HG02678 (cell line): ENCODE data around the gene ZNF681.
A peak's percentile ranks its signal among the peaks of the same experiment; 100 is the strongest.
"Not testable (repeated sequence)": the region's sequence is repeated elsewhere in the genome, so short reads cannot be mapped to it uniquely, and the experiment has no call there.

Experiments
- ATAC-seq: cut with Tn5 transposase; IDR thresholded peaks from one replicate; pipeline ENCODE4 v1.9.1; 2021; ENCODE audit warnings: mild to moderate bottlenecking, moderate library complexity; ENCODE audit not compliant: unreplicated experiment

The ZNF681 gene

GRCh38 chr19:23774524-23774971 lies 15.9 kb upstream of the ZNF681 start:
- no peak for ATAC-seq

- no peak for ATAC-seq
These were observed 15.4 kb upstream of the ZNF681 start for GRCh38 chr19:23774106-23774505.

DNA sequence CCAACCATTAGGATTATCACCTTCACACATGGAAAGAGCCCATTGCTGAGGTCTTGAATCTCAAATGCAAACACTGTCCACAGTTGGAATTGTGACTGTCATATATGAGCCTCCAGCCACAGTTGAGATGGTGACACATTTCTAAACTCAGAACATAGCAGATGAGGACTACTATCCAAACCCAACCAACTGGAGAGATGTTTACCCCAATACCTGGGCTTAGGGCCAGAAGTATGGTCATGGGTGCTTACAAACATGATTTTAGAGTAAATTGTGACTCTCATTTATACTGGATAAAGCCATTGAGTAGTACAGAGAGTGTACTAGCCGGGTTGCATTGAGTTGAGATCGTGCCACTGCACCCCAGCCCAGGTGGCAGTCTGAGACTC lies 14.0 kb upstream of the ZNF681 start:
- no peak for ATAC-seq

- no peak for ATAC-seq
These were observed 13.3 kb upstream of the ZNF681 start for GRCh38 chr19:23771761-23772674.

DNA sequence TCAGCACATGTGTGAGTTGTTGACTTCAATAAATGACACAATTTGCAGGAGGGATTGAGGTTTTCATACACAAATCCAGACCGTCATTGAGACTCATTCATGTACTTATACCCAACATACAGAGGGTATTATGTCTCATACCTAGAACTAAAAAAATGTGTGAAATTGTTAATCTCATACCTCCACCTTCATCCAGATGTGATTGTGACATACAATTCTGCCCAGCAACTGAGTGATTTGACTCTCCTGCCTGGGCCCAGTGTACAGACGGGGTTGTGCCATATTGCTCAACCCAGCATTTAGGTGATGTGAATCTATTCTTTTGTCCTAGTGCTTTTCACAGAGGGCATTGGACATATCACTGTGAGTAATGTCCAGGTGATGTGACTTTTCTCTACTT lies 12.6 kb upstream of the ZNF681 start:
- ATAC-seq, result no peak

DNA sequence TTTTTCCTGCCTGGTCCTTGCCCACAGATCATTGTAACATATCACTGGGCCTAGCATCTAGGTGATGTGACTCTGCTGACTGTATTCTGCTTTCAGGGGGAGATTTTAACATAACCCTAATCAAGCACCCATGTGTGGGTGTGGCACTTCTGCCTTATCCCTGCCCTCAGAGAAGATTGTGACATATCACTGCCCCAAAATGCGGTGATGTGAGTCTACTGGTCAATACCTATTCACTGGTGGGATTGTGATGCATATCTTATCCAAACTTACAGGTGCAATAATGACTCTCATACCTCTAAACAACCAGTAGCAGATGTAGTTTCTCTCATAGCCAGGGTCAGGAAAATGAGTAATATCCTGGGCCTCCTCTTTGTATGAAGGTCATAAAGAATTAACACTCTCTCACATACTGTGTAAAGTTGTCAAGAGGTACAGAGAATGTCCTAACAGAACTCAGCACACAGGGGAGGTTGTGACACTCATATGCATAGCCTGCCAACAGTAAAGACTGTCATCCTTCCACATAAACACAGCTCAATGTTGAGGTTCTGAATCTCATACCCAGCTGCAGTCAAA lies 12.1 kb upstream of the ZNF681 start:
- no peak for ATAC-seq

GRCh38 chr19:23769691-23770468 lies 11.2 kb upstream of the ZNF681 start:
- ATAC-seq, result no peak

DNA sequence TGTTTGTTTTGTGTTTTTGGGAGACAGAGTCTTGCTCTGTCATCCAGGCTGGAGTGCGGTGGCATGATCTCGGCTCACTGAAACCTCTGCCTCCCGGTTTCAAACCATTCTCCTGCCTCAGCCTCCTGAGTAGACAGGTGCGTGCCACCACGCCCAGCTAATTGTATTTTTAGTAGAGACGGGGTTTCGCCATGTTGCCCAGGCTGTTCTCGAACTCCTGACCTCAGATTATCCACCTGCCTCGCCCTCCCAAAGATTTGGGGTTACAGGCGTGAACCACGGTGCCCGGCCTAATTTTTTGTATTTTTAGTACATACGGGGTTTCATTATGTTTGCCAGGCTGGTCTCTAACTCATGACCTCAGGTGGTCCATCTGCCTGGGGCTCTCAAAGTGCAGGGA lies 8.3 kb upstream of the ZNF681 start:
- ATAC-seq, result no peak

GRCh38 chr19:23764781-23765180 lies 6.1 kb upstream of the ZNF681 start:
- no peak for ATAC-seq

- ATAC-seq, result peak; percentile 67
These were observed 4.4 kb upstream of the ZNF681 start for GRCh38 chr19:23762884-23763711.

DNA sequence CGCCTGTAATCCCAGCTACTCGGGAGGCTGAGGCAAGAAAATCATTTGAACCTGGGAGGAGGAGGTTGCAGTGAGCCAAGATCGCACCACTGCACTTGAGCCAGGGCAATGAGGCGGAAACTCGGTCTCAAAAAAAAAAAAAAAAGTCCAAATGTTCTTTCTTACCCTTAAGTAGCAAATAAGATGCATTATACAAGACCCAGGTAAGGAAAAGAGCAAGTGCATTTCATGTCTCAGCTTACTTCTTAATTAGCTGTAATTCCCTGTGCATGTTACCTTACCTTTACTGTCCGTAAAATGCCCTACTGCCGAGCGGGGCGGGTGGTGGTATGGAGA lies 3.8 kb upstream of the ZNF681 start:
- no peak for ATAC-seq

DNA sequence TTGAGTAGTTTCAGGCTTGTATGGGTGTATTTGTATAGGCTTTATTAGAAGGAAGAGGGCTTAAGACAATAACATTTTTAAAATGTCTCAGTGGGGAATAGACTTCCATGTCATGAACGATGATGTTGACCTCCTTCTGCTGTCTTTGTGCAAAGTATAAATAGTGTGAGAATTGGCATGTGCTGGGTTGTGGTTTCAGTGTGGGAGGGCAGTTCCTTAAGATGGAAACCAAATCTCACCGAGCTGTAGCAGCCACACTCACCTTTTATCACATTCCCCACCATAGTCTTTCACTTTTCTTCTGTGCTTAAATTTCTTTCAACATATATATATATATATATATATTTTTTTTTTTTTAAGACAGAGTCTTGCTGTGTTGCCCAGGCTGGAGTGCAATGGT lies 1.6 kb upstream of the ZNF681 start:
- ATAC-seq, result not testable (repeated sequence)

- ATAC-seq, result not testable (repeated sequence)
These were observed 15.0 kb downstream of the ZNF681 start for GRCh38 chr19:23743633-23744232.

DNA sequence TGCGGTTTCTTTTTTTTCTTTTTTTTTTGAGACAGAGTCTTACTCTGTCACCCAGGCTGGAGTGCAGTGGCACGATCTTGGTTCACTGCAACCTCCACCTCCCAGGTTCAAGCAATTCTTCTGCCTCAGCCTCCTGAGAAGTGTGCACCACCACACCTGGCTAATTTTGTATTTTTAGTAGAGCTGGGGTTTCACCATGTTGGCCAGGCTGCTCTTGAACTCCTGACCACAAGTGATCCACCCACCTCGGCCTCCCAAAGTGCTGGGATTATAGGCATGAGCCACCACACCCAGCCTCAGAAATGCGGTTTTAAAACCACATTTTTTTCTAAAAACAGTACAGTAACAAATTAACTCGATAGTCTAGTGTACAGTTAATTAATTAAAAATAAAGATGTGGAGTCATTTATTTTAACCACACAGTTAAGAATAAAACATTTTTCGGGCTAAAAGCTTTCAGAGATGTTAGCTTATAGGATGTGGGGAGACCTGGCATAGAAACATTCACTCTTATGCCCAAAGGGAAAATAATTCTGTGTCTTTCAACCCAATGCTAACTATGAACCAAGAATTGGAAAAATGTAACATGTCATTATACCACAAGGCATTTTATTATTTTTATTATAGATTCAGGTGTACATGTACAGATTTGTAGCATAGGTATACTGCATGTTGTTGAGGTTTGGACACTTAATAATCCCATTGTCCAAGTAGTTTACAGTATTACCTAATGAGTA lies 27.8 kb downstream of the ZNF681 start:
- ATAC-seq, result not testable (repeated sequence)

DNA sequence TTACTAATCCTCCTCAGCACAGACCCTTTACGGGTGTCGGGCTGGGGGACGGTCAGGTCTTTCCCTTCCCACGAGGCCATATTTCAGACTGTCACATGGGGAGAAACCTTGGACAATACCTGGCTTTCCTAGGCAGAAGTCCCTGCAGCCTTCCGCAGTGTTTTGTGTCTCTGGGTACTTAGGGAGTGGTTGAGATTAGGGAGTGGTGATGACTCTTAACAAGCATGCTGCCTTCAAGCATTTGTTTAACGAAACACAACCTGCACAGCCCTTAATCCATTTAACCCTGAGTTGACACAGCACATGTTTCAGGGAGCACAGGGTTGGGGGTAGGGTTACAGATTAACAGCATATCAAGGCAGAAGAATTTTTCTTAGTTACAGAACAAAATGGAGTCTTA lies 34.5 kb downstream of the ZNF681 start:
- not testable (repeated sequence) for ATAC-seq

- ATAC-seq, result no peak
These were observed 39.9 kb downstream of the ZNF681 start for GRCh38 chr19:23718802-23719201.

GRCh38 chr19:23716792-23717191 lies 41.9 kb downstream of the ZNF681 start:
- ATAC-seq, result no peak

DNA sequence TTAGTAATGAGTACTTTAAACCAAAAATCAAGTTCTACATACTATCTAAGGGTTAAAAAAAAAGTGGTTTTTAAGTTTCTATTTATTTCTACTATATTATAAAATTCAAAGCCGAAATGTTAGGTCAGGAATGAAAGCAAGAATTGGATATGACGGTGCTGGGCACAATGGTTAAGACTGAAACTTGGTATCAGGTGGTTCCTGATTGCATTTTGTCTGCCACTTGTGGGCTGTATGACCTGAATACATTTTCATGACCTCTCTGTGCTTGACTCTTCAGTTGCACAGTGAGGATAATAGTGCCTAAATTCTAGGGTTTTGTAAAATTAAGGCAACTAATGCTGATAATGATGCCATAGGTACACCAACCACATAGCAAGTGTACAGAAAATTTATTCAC lies 49.3 kb downstream of the ZNF681 start:
- ATAC-seq, result no peak

DNA sequence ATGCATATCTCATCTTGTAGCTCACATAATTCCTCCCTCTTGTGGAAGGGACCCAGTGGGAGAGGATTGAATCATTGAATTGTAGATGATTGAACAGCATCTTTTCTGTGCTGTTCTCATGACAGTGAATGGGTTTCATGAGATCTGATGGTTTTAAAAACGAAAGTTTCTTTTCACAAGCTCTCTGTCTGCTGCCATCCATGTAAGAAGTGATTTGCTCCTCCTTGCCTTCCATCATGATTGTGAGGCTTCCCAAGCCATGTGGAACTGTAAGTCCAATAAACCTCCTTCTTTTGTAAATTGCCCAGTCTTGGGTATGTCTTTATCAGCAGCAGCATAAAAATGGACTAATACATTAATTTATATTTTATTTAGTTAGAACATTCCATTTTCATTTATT lies 52.0 kb downstream of the ZNF681 start:
- ATAC-seq, result no peak

DNA sequence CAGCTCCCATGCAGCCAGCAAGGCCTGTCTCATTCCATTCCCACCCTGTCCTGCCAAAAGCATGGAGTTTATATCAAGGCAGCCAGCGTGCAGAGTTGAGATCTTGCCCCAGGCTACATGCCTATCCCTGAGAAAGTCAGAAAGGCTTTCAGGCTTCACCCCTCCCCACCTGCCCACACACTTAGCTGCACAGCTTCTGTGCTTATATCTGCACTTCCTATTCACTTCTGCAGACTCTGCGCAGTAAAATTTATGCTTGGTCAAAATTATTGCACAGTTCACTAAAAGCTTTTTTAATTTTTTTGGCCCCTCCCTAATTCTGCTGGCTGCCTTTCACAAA lies 59.2 kb downstream of the ZNF681 start:
- ATAC-seq, result no peak
